HG02610 (cell line): ENCODE measurements around the gene GALNS.

Experiments used
- ATAC-seq: cut with Tn5 transposase; IDR thresholded peaks from one replicate; pipeline ENCODE4 v1.9.1; 2021; ENCODE audit warnings: mild to moderate bottlenecking, moderate library complexity; ENCODE audit not compliant: unreplicated experiment

Gene GALNS

GRCh38 chr16:88859381-88860091 is 2.8 kb upstream of the GALNS start:
- no peak for ATAC-seq

- ATAC-seq, result peak; percentile 35
Observed at GRCh38 chr16:88857728-88858339, 1.1 kb upstream of the GALNS start.

- no peak for ATAC-seq
Observed at GRCh38 chr16:88856122-88856827, 472 bp downstream of the GALNS start.

- ATAC-seq, result no peak
Observed at GRCh38 chr16:88855736-88856121, 1.0 kb downstream of the GALNS start.

GRCh38 chr16:88855176-88855575 is 1.6 kb downstream of the GALNS start:
- no peak for ATAC-seq

GRCh38 chr16:88854306-88855111 is 2.2 kb downstream of the GALNS start:
- ATAC-seq, result peak; percentile 33

- ATAC-seq, result no peak
Observed at GRCh38 chr16:88853325-88853941, 3.3 kb downstream of the GALNS start.

GRCh38 chr16:88851616-88852015 is 5.1 kb downstream of the GALNS start:
- no peak for ATAC-seq

- no peak for ATAC-seq
Observed at GRCh38 chr16:88850531-88851199, 6.1 kb downstream of the GALNS start.

- ATAC-seq, result no peak
Observed at GRCh38 chr16:88848557-88848956, 8.2 kb downstream of the GALNS start.

GRCh38 chr16:88847654-88848053 is 9.1 kb downstream of the GALNS start:
- no peak for ATAC-seq

- ATAC-seq, result no peak
Observed at GRCh38 chr16:88846088-88846487, 10.7 kb downstream of the GALNS start.

- ATAC-seq, result no peak
Observed at GRCh38 chr16:88844419-88845036, 12.2 kb downstream of the GALNS start.

GRCh38 chr16:88843256-88843655 is 13.5 kb downstream of the GALNS start:
- no peak for ATAC-seq

- ATAC-seq, result no peak
Observed at GRCh38 chr16:88842806-88843205, 13.9 kb downstream of the GALNS start.

- no peak for ATAC-seq
Observed at GRCh38 chr16:88842308-88842756, 14.4 kb downstream of the GALNS start.

GRCh38 chr16:88841521-88842307 is 15.0 kb downstream of the GALNS start:
- no peak for ATAC-seq

- no peak for ATAC-seq
Observed at GRCh38 chr16:88840600-88841215, 16.0 kb downstream of the GALNS start.
